ENCODE results near the gene ADGRE1.

The ADGRE1 gene

GRCh38 chr19:6890401-6890913 is 3.1 kb downstream of the ADGRE1 start:
- no peak for ATAC-seq
- TF ChIP-seq GLIS3 (CRISPR knock-in tag; IDR thresholded peaks at IDR 0.05), result no peak
- TF ChIP-seq, protein P1, sequence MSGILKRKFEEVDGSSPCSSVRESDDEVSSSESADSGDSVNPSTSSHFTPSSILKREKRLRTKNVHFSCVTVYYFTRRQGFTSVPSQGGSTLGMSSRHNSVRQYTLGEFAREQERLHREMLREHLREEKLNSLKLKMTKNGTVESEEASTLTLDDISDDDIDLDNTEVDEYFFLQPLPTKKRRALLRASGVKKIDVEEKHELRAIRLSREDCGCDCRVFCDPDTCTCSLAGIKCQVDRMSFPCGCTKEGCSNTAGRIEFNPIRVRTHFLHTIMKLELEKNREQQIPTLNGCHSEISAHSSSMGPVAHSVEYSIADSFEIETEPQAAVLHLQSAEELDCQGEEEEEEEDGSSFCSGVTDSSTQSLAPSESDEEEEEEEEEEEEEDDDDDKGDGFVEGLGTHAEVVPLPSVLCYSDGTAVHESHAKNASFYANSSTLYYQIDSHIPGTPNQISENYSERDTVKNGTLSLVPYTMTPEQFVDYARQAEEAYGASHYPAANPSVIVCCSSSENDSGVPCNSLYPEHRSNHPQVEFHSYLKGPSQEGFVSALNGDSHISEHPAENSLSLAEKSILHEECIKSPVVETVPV (CRISPR knock-in tag; IDR thresholded peaks at IDR 0.05), result no peak
- TF ChIP-seq, protein P2, sequence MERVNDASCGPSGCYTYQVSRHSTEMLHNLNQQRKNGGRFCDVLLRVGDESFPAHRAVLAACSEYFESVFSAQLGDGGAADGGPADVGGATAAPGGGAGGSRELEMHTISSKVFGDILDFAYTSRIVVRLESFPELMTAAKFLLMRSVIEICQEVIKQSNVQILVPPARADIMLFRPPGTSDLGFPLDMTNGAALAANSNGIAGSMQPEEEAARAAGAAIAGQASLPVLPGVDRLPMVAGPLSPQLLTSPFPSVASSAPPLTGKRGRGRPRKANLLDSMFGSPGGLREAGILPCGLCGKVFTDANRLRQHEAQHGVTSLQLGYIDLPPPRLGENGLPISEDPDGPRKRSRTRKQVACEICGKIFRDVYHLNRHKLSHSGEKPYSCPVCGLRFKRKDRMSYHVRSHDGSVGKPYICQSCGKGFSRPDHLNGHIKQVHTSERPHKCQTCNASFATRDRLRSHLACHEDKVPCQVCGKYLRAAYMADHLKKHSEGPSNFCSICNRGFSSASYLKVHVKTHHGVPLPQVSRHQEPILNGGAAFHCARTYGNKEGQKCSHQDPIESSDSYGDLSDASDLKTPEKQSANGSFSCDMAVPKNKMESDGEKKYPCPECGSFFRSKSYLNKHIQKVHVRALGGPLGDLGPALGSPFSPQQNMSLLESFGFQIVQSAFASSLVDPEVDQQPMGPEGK (CRISPR knock-in tag; IDR thresholded peaks at IDR 0.05; ENCODE audit: borderline replicate concordance), result no peak
- no peak for TF ChIP-seq ESRRG (CRISPR knock-in tag; IDR thresholded peaks at IDR 0.05)
- TF ChIP-seq ARNTL (CRISPR knock-in tag; IDR thresholded peaks at IDR 0.05; ENCODE audit: borderline replicate concordance, low read depth), result no peak
- TF ChIP-seq, protein P3, sequence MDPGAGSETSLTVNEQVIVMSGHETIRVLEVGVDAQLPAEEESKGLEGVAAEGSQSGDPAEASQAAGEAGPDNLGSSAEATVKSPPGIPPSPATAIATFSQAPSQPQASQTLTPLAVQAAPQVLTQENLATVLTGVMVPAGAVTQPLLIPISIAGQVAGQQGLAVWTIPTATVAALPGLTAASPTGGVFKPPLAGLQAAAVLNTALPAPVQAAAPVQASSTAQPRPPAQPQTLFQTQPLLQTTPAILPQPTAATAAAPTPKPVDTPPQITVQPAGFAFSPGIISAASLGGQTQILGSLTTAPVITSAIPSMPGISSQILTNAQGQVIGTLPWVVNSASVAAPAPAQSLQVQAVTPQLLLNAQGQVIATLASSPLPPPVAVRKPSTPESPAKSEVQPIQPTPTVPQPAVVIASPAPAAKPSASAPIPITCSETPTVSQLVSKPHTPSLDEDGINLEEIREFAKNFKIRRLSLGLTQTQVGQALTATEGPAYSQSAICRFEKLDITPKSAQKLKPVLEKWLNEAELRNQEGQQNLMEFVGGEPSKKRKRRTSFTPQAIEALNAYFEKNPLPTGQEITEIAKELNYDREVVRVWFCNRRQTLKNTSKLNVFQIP (CRISPR knock-in tag; IDR thresholded peaks at IDR 0.05; ENCODE audit: borderline replicate concordance, low read depth), result no peak
- no peak for TF ChIP-seq OSR1 (CRISPR knock-in tag; IDR thresholded peaks at IDR 0.05)
- no peak for TF ChIP-seq ZC3H10 (CRISPR knock-in tag; IDR thresholded peaks at IDR 0.05)
- TF ChIP-seq SNAI2 (CRISPR knock-in tag; IDR thresholded peaks at IDR 0.05), result no peak
- no peak for TF ChIP-seq ZNF8 (CRISPR knock-in tag; IDR thresholded peaks at IDR 0.05)
- TF ChIP-seq, protein P4, sequence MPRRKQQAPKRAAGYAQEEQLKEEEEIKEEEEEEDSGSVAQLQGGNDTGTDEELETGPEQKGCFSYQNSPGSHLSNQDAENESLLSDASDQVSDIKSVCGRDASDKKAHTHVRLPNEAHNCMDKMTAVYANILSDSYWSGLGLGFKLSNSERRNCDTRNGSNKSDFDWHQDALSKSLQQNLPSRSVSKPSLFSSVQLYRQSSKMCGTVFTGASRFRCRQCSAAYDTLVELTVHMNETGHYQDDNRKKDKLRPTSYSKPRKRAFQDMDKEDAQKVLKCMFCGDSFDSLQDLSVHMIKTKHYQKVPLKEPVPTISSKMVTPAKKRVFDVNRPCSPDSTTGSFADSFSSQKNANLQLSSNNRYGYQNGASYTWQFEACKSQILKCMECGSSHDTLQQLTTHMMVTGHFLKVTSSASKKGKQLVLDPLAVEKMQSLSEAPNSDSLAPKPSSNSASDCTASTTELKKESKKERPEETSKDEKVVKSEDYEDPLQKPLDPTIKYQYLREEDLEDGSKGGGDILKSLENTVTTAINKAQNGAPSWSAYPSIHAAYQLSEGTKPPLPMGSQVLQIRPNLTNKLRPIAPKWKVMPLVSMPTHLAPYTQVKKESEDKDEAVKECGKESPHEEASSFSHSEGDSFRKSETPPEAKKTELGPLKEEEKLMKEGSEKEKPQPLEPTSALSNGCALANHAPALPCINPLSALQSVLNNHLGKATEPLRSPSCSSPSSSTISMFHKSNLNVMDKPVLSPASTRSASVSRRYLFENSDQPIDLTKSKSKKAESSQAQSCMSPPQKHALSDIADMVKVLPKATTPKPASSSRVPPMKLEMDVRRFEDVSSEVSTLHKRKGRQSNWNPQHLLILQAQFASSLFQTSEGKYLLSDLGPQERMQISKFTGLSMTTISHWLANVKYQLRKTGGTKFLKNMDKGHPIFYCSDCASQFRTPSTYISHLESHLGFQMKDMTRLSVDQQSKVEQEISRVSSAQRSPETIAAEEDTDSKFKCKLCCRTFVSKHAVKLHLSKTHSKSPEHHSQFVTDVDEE (CRISPR knock-in tag; IDR thresholded peaks at IDR 0.05), result no peak
- no peak for TF ChIP-seq ISL1 (CRISPR knock-in tag; IDR thresholded peaks at IDR 0.05)
- no peak for TF ChIP-seq ZFP30 (CRISPR knock-in tag; IDR thresholded peaks at IDR 0.05)
- TF ChIP-seq TOX (CRISPR knock-in tag; IDR thresholded peaks at IDR 0.05; ENCODE audit: borderline replicate concordance), result no peak
- TF ChIP-seq TCF4 (CRISPR knock-in tag; IDR thresholded peaks at IDR 0.05; ENCODE audit: borderline replicate concordance), result no peak
- TF ChIP-seq RARB (CRISPR knock-in tag; IDR thresholded peaks at IDR 0.05), result no peak
- no peak for TF ChIP-seq ZNF565 (CRISPR knock-in tag; conservative IDR thresholded peaks at IDR 0.05; ENCODE audit: low read depth)
- TF ChIP-seq ZNF70 (CRISPR knock-in tag; IDR thresholded peaks at IDR 0.05), result no peak
- TF ChIP-seq ZFP3 (CRISPR knock-in tag; IDR thresholded peaks at IDR 0.05), result no peak

- no peak for ATAC-seq
- TF ChIP-seq OSR1 (CRISPR knock-in tag; IDR thresholded peaks at IDR 0.05), result no peak
- TF ChIP-seq CSDC2 (CRISPR knock-in tag; IDR thresholded peaks at IDR 0.05), result no peak
- no peak for TF ChIP-seq ESRRG (CRISPR knock-in tag; IDR thresholded peaks at IDR 0.05)
- TF ChIP-seq, protein P1 (CRISPR knock-in tag; IDR thresholded peaks at IDR 0.05), result no peak
- TF ChIP-seq ZC3H10 (CRISPR knock-in tag; IDR thresholded peaks at IDR 0.05), result no peak
- no peak for TF ChIP-seq ARNTL (CRISPR knock-in tag; IDR thresholded peaks at IDR 0.05; ENCODE audit: borderline replicate concordance, low read depth)
- TF ChIP-seq SNAI2 (CRISPR knock-in tag; IDR thresholded peaks at IDR 0.05), result no peak
- no peak for TF ChIP-seq TOX (CRISPR knock-in tag; IDR thresholded peaks at IDR 0.05; ENCODE audit: borderline replicate concordance)
- TF ChIP-seq ZNF70 (CRISPR knock-in tag; IDR thresholded peaks at IDR 0.05), result no peak
- TF ChIP-seq, protein P2 (CRISPR knock-in tag; IDR thresholded peaks at IDR 0.05; ENCODE audit: borderline replicate concordance), result no peak
- TF ChIP-seq ZNF8 (CRISPR knock-in tag; IDR thresholded peaks at IDR 0.05), result no peak
- TF ChIP-seq ISL1 (CRISPR knock-in tag; IDR thresholded peaks at IDR 0.05), result no peak
- no peak for TF ChIP-seq BACH2 (CRISPR knock-in tag; IDR thresholded peaks at IDR 0.05; ENCODE audit: borderline replicate concordance)
- no peak for TF ChIP-seq RARB (CRISPR knock-in tag; IDR thresholded peaks at IDR 0.05)
These were observed 3.6 kb downstream of the ADGRE1 start for GRCh38 chr19:6890938-6891337.

Data from SK-N-SH treated with all-trans-retinoic acid at 6 μM for 48 hours (cell line).